H1 (cell line): Measurements from ENCODE around the gene BNC2. TPM values are rescaled to one million over a fixed set of nuclear protein-coding genes. Genes with fewer than 3 reads are reported as not detected.
A peak's percentile ranks its signal among the peaks of the same experiment; 100 is the strongest.

Source experiments
- CTCF ChIA-PET: fragments of 300-600 bp; sonication (Branson Sonifier 250); formaldehyde crosslinking; loops from one replicate; lab custom pipeline; 2021; ENCODE audit not compliant: partially characterized antibody; lab: Charles Lee
- POLR2A ChIA-PET: fragments of 300-600 bp; sonication (Branson Sonifier 250); formaldehyde crosslinking; loops from one replicate; lab custom pipeline; 2021; ENCODE audit warnings: inconsistent platforms; ENCODE audit not compliant: partially characterized antibody; lab: Charles Lee
- DNase-seq, 2 experiments: peaks; one replicate each; pipeline versions ENCODE4 v3.0.0 to v3.0.0-alpha.2; 2010 to 2022; ENCODE audit warnings: low spot score in 2 of 2, low read depth in 1 of 2, mixed read lengths in 1 of 2
- FAIRE-seq: peaks from 2 replicates; lab custom pipeline; 2011; peaks lifted over from hg19 to GRCh38; lab: Jason Lieb, UNC
- H2AFZ ChIP-seq: 2 replicates; pipeline ENCODE4 v1.8.1; 2012; ENCODE audit warnings: low read length, inconsistent platforms
- H2AK5ac ChIP-seq: 2 replicates; pipeline ENCODE4 v1.6.1; 2013; ENCODE audit warnings: low read depth, low read length
- H2BK120ac ChIP-seq: replicated peaks from 2 replicates; pipeline ENCODE3; 2013; ENCODE audit warnings: low read depth, low read length, inconsistent platforms
- H2BK12ac ChIP-seq: 2 replicates; pipeline ENCODE4 v1.6.1; 2013; ENCODE audit warnings: low read depth, low read length
- H2BK15ac ChIP-seq: 2 replicates; pipeline ENCODE4 v1.6.1; 2013; ENCODE audit warnings: low read length
- H2BK20ac ChIP-seq: 2 replicates; pipeline ENCODE4 v1.6.1; 2013; ENCODE audit warnings: low read length
- H2BK5ac ChIP-seq: 2 replicates; pipeline ENCODE4 v1.6.1; 2013; ENCODE audit warnings: low read depth, low read length
- H3K14ac ChIP-seq: 2 replicates; pipeline ENCODE4 v1.6.1; 2013; ENCODE audit warnings: inconsistent platforms; ENCODE audit not compliant: insufficient read length
- H3K18ac ChIP-seq: 2 replicates; pipeline ENCODE4 v1.6.1; 2013; ENCODE audit warnings: low read length; ENCODE audit errors: extremely low read depth
- H3K23ac ChIP-seq: 2 replicates; pipeline ENCODE4 v1.6.1; 2013; ENCODE audit warnings: inconsistent platforms; ENCODE audit not compliant: insufficient read length
- H3K23me2 ChIP-seq: 2 replicates; pipeline ENCODE4 v1.6.1; 2013; ENCODE audit warnings: low read depth, low read length
- H3K27ac ChIP-seq: 2 replicates; pipeline ENCODE4 v1.6.1; 2011; ENCODE audit warnings: low read depth, low read length, inconsistent platforms
- H3K27me3 ChIP-seq, 4 experiments: replicated peaks in 1 of 4; 1 replicate in 1 of 4; 2 replicates in 3 of 4; pipeline versions ENCODE4 v1.6.1 to v1.8.1; 2011 to 2013; ENCODE audit warnings: low read length in 3 of 4, mild to moderate bottlenecking in 3 of 4, inconsistent platforms in 2 of 4, mixed read lengths in 2 of 4, moderate library complexity in 1 of 4; ENCODE audit not compliant: control insufficient read depth in 3 of 4, insufficient read depth in 3 of 4; ENCODE audit errors: extremely low read depth in 1 of 4
- H3K36me3 ChIP-seq, 4 experiments: 2 replicates each; pipeline versions ENCODE4 v1.6.1 to v1.8.1; 2011 to 2013; ENCODE audit warnings: mild to moderate bottlenecking in 4 of 4, low read length in 3 of 4, moderate library complexity in 2 of 4, control low read depth in 1 of 4, inconsistent platforms in 1 of 4; ENCODE audit not compliant: insufficient read depth in 4 of 4, control insufficient read depth in 2 of 4
- H3K4ac ChIP-seq: replicated peaks from 2 replicates; pipeline ENCODE3; 2013; ENCODE audit warnings: low read length, low read depth, mixed read lengths, inconsistent platforms; ENCODE audit not compliant: insufficient read length
- H3K4me1 ChIP-seq, 4 experiments: replicated peaks in 1 of 4; 1 replicate in 1 of 4; 2 replicates in 3 of 4; pipeline versions ENCODE4 v1.6.1 to v1.8.1; 2011 to 2013; ENCODE audit warnings: low read length in 3 of 4, inconsistent platforms in 2 of 4, mixed read lengths in 1 of 4; ENCODE audit not compliant: insufficient read depth in 4 of 4, control insufficient read depth in 3 of 4
- H3K4me2 ChIP-seq, 2 experiments: 2 replicates each; pipeline versions ENCODE4 v1.6.1 to v1.8.1; 2011 to 2013; ENCODE audit warnings: low read depth in 2 of 2, low read length in 2 of 2, control low read depth in 1 of 2, inconsistent platforms in 1 of 2, mild to moderate bottlenecking in 1 of 2; ENCODE audit not compliant: insufficient read depth in 1 of 2
- H3K4me3 ChIP-seq, 4 experiments: fragments of 200-600, 300-600 bp in 1 of 4; sonication (generic), shearing (Covaris generic), sonication (Bioruptor Twin) in 1 of 4; 2 replicates each; pipeline versions ENCODE4 v1.5.1 to v1.8.1; 2011 to 2016; ENCODE audit warnings: low read length in 4 of 4, low read depth in 3 of 4, control low read depth in 2 of 4, inconsistent platforms in 2 of 4, mild to moderate bottlenecking in 2 of 4, mixed read lengths in 1 of 4, moderate library complexity in 1 of 4; ENCODE audit not compliant: insufficient read depth in 2 of 4; ENCODE audit errors: extremely low read depth in 1 of 4
- H3K56ac ChIP-seq: replicated peaks from 2 replicates; pipeline ENCODE3; 2013; ENCODE audit warnings: low read depth, mild to moderate bottlenecking, mixed read lengths, low read length, inconsistent platforms; ENCODE audit not compliant: insufficient read length
- H3K79me1 ChIP-seq: 2 replicates; pipeline ENCODE4 v1.6.1; 2013; ENCODE audit warnings: low read depth, low read length, control low read depth
- H3K79me2 ChIP-seq, 2 experiments: 2 replicates each; pipeline versions ENCODE4 v1.6.1 to v1.8.1; 2012 to 2013; ENCODE audit warnings: low read length in 2 of 2, mild to moderate bottlenecking in 2 of 2, inconsistent platforms in 1 of 2; ENCODE audit not compliant: insufficient read depth in 2 of 2, control insufficient read depth in 1 of 2
- H3K9ac ChIP-seq, 4 experiments: replicated peaks in 1 of 4; 1 replicate in 1 of 4; 2 replicates in 3 of 4; pipeline versions ENCODE4 v1.6.1 to v1.8.1; 2011 to 2013; ENCODE audit warnings: low read depth in 3 of 4, low read length in 3 of 4, control low read depth in 2 of 4, mild to moderate bottlenecking in 2 of 4, moderate library complexity in 2 of 4, inconsistent platforms in 1 of 4; ENCODE audit errors: extremely low read depth in 1 of 4
- H3K9me3 ChIP-seq, 2 experiments: 2 replicates each; pipeline versions ENCODE4 v1.6.1 to v1.8.1; 2012 to 2013; ENCODE audit warnings: mild to moderate bottlenecking in 2 of 2, moderate library complexity in 2 of 2, control low read depth in 1 of 2, inconsistent platforms in 1 of 2, low read depth in 1 of 2, low read length in 1 of 2, mixed read lengths in 1 of 2; ENCODE audit not compliant: insufficient read depth in 2 of 2
- H4K20me1 ChIP-seq, 2 experiments: replicated peaks in 1 of 2; 2 replicates each; pipeline versions ENCODE3 to v1.8.1; 2011 to 2013; ENCODE audit warnings: inconsistent platforms in 2 of 2, low read length in 2 of 2, mild to moderate bottlenecking in 1 of 2; ENCODE audit not compliant: insufficient read depth in 2 of 2, control insufficient read depth in 1 of 2
- H4K5ac ChIP-seq: 2 replicates; pipeline ENCODE4 v1.6.1; 2013; ENCODE audit warnings: low read length, low read depth, mixed read lengths, inconsistent platforms; ENCODE audit not compliant: insufficient read length
- H4K8ac ChIP-seq: 2 replicates; pipeline ENCODE4 v1.8.0; 2013; ENCODE audit warnings: mild to moderate bottlenecking, moderate library complexity, low read length, inconsistent platforms; ENCODE audit not compliant: insufficient read depth; ENCODE audit errors: extremely low read depth
- H4K91ac ChIP-seq: replicated peaks from 2 replicates; pipeline ENCODE3; 2013; ENCODE audit warnings: low read length, mixed read lengths, inconsistent platforms; ENCODE audit not compliant: insufficient read length
- BACH1 ChIP-seq: IDR thresholded peaks from 2 replicates; pipeline ENCODE4 v1.6.1; 2012; ENCODE audit warnings: low read length, improper control_type of control experiment
- CBX5 ChIP-seq: fragments of 300-800, 300-1000 bp; sonication (generic); IDR thresholded peaks from 2 replicates; pipeline ENCODE4 v1.7.1; 2016; ENCODE audit warnings: antibody characterized with exemption, low read length, low read depth
- CEBPB ChIP-seq: IDR thresholded peaks from 2 replicates; pipeline ENCODE4 v1.6.1; 2012; ENCODE audit warnings: low read depth, low read length
- CHD1 ChIP-seq: IDR thresholded peaks from 2 replicates; pipeline ENCODE4 v1.6.1; 2012; ENCODE audit warnings: low read depth, low read length, improper control_type of control experiment
- CREB1 ChIP-seq: IDR thresholded peaks from 2 replicates; pipeline ENCODE4 v1.6.1; 2012; ENCODE audit warnings: inconsistent platforms
- JUND ChIP-seq: IDR thresholded peaks from 2 replicates; pipeline ENCODE4 v1.6.1; 2011; ENCODE audit warnings: mild to moderate bottlenecking, improper control_type of control experiment, low read length
- KDM4A ChIP-seq: IDR thresholded peaks from one replicate; pipeline ENCODE4 v1.7.1; 2012; ENCODE audit warnings: low read depth, mild to moderate bottlenecking, moderate library complexity, low read length, inconsistent platforms; ENCODE audit not compliant: severe bottlenecking
- POLR2A ChIP-seq, 2 experiments: IDR thresholded peaks; 1 replicate in 1 of 2; 2 replicates in 1 of 2; pipeline ENCODE4 v1.6.1; 2011; ENCODE audit warnings: low read depth in 2 of 2, low read length in 2 of 2, mild to moderate bottlenecking in 2 of 2; ENCODE audit errors: control extremely low read depth in 1 of 2
- RNF2 ChIP-seq: fragments of 200-900, 300-1000 bp; sonication (generic); IDR thresholded peaks from 2 replicates; pipeline ENCODE4 v1.7.1; 2016; ENCODE audit warnings: borderline replicate concordance, low read depth, mild to moderate bottlenecking, antibody characterized with exemption, low read length; ENCODE audit not compliant: poor library complexity, severe bottlenecking; ENCODE audit errors: missing control alignments
- SAP30 ChIP-seq: fragments of 300-600 bp; sonication (generic); IDR thresholded peaks from 2 replicates; pipeline ENCODE4 v1.7.1; 2012; ENCODE audit warnings: low read length, moderate library complexity, mild to moderate bottlenecking, inconsistent platforms; ENCODE audit not compliant: insufficient read depth, insufficient replicate concordance
- SP1 ChIP-seq: IDR thresholded peaks from 2 replicates; pipeline ENCODE4 v1.6.1; 2011; ENCODE audit warnings: low read depth, low read length
- TCF12 ChIP-seq: IDR thresholded peaks from 2 replicates; pipeline ENCODE4 v1.6.1; 2011; ENCODE audit warnings: low read depth, mild to moderate bottlenecking, low read length
- WGBS, 2 experiments: shearing (Covaris generic) in 1 of 2; methylation state at CpG; one replicate each; pipeline versions ENCODE4 v1.1.6 to v1.1.7; 2013 to 2015; ENCODE audit warnings: low lambda C conversion rate in 2 of 2, mixed read lengths in 2 of 2, inconsistent platforms in 1 of 2, low coverage in 1 of 2, missing lambda C conversion rate in 1 of 2; ENCODE audit not compliant: insufficient replicate concordance in 2 of 2, insufficient coverage in 1 of 2, insufficient read length in 1 of 2; ENCODE audit errors: extremely low coverage in 1 of 2, missing lambda C conversion rate in 1 of 2; 5-methylcytosine and 5-hydroxymethylcytosine counted together
- polyA plus RNA-seq, 7 experiments: library from polyadenylated mRNA; depleted of rRNA in 3 of 7; stranded (reverse) in 5 of 7; unstranded in 2 of 7; fragments of >200 nt in 5 of 7; fragments of 200-250 nt in 2 of 7; gene quantifications; 1 replicate in 5 of 7; 2 replicates in 1 of 7; 4 replicates in 1 of 7; pipeline versions ENCODE4 v1.2.1 to v1.2.3, GENCODE V29; 2011 to 2013; ENCODE audit warnings: missing spikeins in 2 of 7, mixed read lengths in 2 of 7
- total RNA-seq: library from RNA; stranded (reverse); fragmentation: NEBNext Ultra II Directional; extraction: Animal tissue kit (Norgen Biotek cat#: 25700); gene quantifications from 2 replicates; pipeline ENCODE4 v1.2.1, GENCODE V29; 2021
- TF ChIP-seq, protein P1 (sequence below): IDR thresholded peaks from 2 replicates; pipeline ENCODE4 v1.6.1; 2012; ENCODE audit warnings: inconsistent platforms
- TF ChIP-seq, protein P2 (sequence below): IDR thresholded peaks from 2 replicates; pipeline ENCODE4 v1.6.1; 2012; ENCODE audit warnings: inconsistent platforms

The BNC2 gene
- total and polyA plus RNA-seq, 2 of the 8 experiments (the other 6 are each of a cell fraction or from before 2014, with no cell fraction given): 16.0 to 26.8 TPM

DNA sequence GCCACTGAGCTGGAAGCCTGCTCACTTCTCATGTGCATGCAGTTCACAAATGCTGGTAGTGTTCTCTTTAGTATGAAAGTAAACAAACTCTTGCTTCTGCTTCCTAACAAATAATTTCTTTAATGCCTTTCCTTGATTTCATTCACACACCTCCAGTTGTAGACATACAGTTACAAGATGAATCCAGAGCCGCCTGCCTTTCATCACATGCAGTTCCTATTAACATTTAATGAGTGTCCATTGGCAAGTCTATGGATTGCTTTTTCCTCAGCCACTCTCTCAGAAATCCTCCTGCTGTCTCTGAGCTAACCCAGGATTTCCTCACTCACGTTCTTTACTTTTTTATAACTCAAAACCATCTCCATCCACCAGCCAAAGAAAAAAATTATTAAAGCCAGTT is 408.6 kb downstream of the BNC2 start:
- Histone ChIP-seq H3K4me2 (peak overlapping the region; percentile 7 to 44; a peak in 3 of 4 replicates), H3K36me3 (no peaks in the 10 kb centered on the region), H2BK20ac (no peak overlapping the region), H2BK15ac (no peak overlapping the region), H3K18ac (no peak overlapping the region), H3K14ac (no peak overlapping the region), H2BK120ac (no peak overlapping the region), H2BK5ac (no peak overlapping the region), H3K9me3 (no peaks in the 10 kb centered on the region; a peak in 1 of 4 replicates), H4K8ac (no peak overlapping the region), H4K5ac (peak overlapping the region; percentile 6), H3K23ac (no peak overlapping the region), H3K79me2 (peaks cover 0 to 6% of the 10 kb centered on the region in 2 experiments; a peak in 1 of 4 replicates), H3K56ac (no peak overlapping the region), H4K20me1 (no peaks in the 10 kb centered on the region), H2AK5ac (no peak overlapping the region), H3K4me1 (peaks cover 4 to 18% (median 9%) of the 10 kb centered on the region in 4 experiments; a peak in 6 of 7 replicates), H3K9ac (no peak overlapping the region), H3K27me3 (no peaks in the 10 kb centered on the region), H2BK12ac (no peak overlapping the region), H3K79me1 (no peaks in the 10 kb centered on the region), H3K23me2 (no peaks in the 10 kb centered on the region), H4K91ac (no peak overlapping the region), H3K4ac (no peak overlapping the region), H2AFZ (no peak overlapping the region), H3K27ac (no peak overlapping the region), H3K4me3 (no peak overlapping the region)
- FAIRE-seq: no peak
- 59% methylated on average over 2 of the region's 2 CpGs; no CpG with 5 or more reads in 1 of the 2 experiments for WGBS, 2 experiments
- POLR2A ChIA-PET: no interaction called here
- DNase-seq: no peak
- CTCF ChIA-PET: interaction anchor here (1.0 kb wide), 1 partner anchor 14 kb away, joined by 3 read pairs; no protein-coding TSS in a partner anchor
- TF ChIP-seq KDM4A (no peak), TCF12 (no peak), RNF2 (no peak), CBX5 (no peak), POLR2A (IDR thresholded peaks at IDR 0.05; ENCODE audit: control extremely low read depth in 1 of 2, low read depth in 2 of 2, low read length in 2 of 2) (no peak), CEBPB (no peak), SP1 (no peak), BACH1 (no peak), SAP30 (no peak), JUND (no peak), CREB1 (no peak), CHD1 (no peak)
- TF ChIP-seq, protein P1, sequence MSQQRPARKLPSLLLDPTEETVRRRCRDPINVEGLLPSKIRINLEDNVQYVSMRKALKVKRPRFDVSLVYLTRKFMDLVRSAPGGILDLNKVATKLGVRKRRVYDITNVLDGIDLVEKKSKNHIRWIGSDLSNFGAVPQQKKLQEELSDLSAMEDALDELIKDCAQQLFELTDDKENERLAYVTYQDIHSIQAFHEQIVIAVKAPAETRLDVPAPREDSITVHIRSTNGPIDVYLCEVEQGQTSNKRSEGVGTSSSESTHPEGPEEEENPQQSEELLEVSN: no peak
- TF ChIP-seq, protein P2, sequence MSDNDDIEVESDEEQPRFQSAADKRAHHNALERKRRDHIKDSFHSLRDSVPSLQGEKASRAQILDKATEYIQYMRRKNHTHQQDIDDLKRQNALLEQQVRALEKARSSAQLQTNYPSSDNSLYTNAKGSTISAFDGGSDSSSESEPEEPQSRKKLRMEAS: no peak
